GM21390 (cell line): ENCODE results near the gene PRR33.
"Not testable (repeated sequence)": the region's sequence is repeated elsewhere in the genome, so short reads cannot be mapped to it uniquely, and the experiment has no call there.

Source experiments
- ATAC-seq: cut with Tn5 transposase; IDR thresholded peaks from one replicate; pipeline ENCODE4 v1.9.1; 2021; ENCODE audit not compliant: unreplicated experiment

The PRR33 gene

GRCh38 chr11:1891831-1892115, at the start of gene PRR33:
TSS of gene PRR33 (minus strand) at chr11:1891895. CDS start at chr11:1890584, 1,311 bp downstream.
- ATAC-seq: no peak

GRCh38 chr11:1939788-1940187, 48.1 kb upstream of the PRR33 start:
- not testable (repeated sequence) for ATAC-seq

GRCh38 chr11:1939006-1939625, 47.4 kb upstream of the PRR33 start:
- ATAC-seq: no peak

GRCh38 chr11:1938343-1939005, 46.8 kb upstream of the PRR33 start:
- ATAC-seq: no peak

- no peak for ATAC-seq
Measured at GRCh38 chr11:1937616-1938342, 46.1 kb upstream of the PRR33 start.

GRCh38 chr11:1936781-1937615, 45.3 kb upstream of the PRR33 start:
- ATAC-seq: no peak

- no peak for ATAC-seq
Measured at GRCh38 chr11:1936072-1936780, 44.5 kb upstream of the PRR33 start.

- ATAC-seq: no peak
Measured at GRCh38 chr11:1935156-1936071, 43.7 kb upstream of the PRR33 start.

GRCh38 chr11:1934335-1935155, 42.9 kb upstream of the PRR33 start:
- ATAC-seq: no peak

- ATAC-seq: no peak
Measured at GRCh38 chr11:1933416-1934334, 42.0 kb upstream of the PRR33 start.

- ATAC-seq: no peak
Measured at GRCh38 chr11:1932681-1933080, 41.0 kb upstream of the PRR33 start.

GRCh38 chr11:1932105-1932480, 40.4 kb upstream of the PRR33 start:
- ATAC-seq: no peak

- ATAC-seq: no peak
Measured at GRCh38 chr11:1931341-1932104, 39.8 kb upstream of the PRR33 start.

- no peak for ATAC-seq
Measured at GRCh38 chr11:1930462-1930830, 38.8 kb upstream of the PRR33 start.

GRCh38 chr11:1929621-1930461, 38.1 kb upstream of the PRR33 start:
- ATAC-seq: no peak

GRCh38 chr11:1928891-1929541, 37.3 kb upstream of the PRR33 start:
- ATAC-seq: no peak
